GM12864 (cell line): ENCODE data around the gene ARHGAP30.
"Not testable (repeated sequence)": the region's sequence is repeated elsewhere in the genome, so short reads cannot be mapped to it uniquely, and the experiment has no call there.

Experiments
- DNase-seq: peaks from one replicate; pipeline ENCODE4 v3.0.0-alpha.2; 2011; ENCODE audit warnings: low read depth
- H3K4me3 ChIP-seq: 2 replicates; pipeline ENCODE4 v1.5.1; 2011; ENCODE audit warnings: mild to moderate bottlenecking, low read depth, low read length, control low read depth
- TF ChIP-seq, protein P1 (sequence below): IDR thresholded peaks from 2 replicates; pipeline ENCODE4 v1.5.1; 2011; ENCODE audit warnings: low read depth, mild to moderate bottlenecking, moderate library complexity, low read length, control low read depth, inconsistent platforms; ENCODE audit errors: missing control alignments

ARHGAP30 gene

GRCh38 chr1:161070761-161071160, 1.1 kb upstream of the ARHGAP30 start:
- TF ChIP-seq, protein P1, sequence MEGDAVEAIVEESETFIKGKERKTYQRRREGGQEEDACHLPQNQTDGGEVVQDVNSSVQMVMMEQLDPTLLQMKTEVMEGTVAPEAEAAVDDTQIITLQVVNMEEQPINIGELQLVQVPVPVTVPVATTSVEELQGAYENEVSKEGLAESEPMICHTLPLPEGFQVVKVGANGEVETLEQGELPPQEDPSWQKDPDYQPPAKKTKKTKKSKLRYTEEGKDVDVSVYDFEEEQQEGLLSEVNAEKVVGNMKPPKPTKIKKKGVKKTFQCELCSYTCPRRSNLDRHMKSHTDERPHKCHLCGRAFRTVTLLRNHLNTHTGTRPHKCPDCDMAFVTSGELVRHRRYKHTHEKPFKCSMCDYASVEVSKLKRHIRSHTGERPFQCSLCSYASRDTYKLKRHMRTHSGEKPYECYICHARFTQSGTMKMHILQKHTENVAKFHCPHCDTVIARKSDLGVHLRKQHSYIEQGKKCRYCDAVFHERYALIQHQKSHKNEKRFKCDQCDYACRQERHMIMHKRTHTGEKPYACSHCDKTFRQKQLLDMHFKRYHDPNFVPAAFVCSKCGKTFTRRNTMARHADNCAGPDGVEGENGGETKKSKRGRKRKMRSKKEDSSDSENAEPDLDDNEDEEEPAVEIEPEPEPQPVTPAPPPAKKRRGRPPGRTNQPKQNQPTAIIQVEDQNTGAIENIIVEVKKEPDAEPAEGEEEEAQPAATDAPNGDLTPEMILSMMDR = no peak
- no peak for DNase-seq
- H3K4me3 ChIP-seq = no peak overlapping the region

DNA sequence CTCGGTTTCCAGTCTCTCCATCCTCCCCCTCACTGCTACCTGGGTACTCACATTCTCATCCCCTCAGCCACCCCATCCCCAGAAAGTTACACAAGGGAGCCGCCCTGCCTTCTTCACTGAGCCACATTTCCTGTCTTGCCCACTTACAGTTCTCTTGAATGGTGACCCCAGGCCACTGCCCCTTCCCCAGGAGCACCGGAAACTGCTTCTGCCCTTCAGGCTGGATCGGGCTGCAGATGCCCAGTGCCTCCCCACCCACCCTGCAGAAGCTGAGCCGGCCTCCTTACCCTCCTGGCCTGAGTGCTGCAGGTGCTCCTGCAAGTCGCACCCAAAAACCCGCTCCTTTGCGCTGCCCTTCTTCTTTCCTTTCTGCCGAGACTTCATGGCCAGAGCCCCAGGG, 450 bp downstream of the ARHGAP30 start:
- peak overlapping the region; percentile 95 for H3K4me3 ChIP-seq
- TF ChIP-seq, protein P1 = no peak
- DNase-seq = no peak

- peak; percentile 73 for DNase-seq
Measured at GRCh38 chr1:161068306-161069234, 1.1 kb downstream of the ARHGAP30 start.

GRCh38 chr1:161066694-161067093, 3.0 kb downstream of the ARHGAP30 start:
- no peak for DNase-seq
- TF ChIP-seq, protein P1 = no peak
- H3K4me3 ChIP-seq = peak overlapping the region; percentile 5; the same call in 1 of the 2 replicates

More at GRCh38 chr1:161068306-161069234, 1.1 kb downstream of the ARHGAP30 start:
- peak overlapping the region; percentile 95 for H3K4me3 ChIP-seq
- TF ChIP-seq, protein P1 = no peak

DNA sequence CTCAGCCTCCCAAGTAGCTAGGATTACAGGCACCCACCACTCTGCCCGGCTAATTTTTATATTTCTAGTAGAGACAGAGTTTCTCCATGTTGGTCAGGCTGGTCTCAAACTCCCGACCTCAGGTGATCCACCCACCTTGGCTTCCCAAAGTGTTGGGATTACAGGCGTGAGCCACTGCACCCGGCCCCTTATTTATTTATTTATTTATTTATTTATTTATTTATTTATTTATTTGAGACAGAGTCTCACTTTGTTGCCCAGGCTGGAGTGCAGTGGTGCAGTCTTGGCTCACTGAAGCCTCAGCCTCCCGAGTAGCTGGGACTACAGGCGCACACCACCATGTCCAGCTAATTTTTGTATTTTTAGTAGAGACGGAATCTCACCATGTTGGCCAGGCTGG, 4.0 kb downstream of the ARHGAP30 start:
- not testable (repeated sequence) for DNase-seq, H3K4me3 ChIP-seq

- DNase-seq, H3K4me3 ChIP-seq: not testable (repeated sequence)
Measured at GRCh38 chr1:161063936-161064335, 5.8 kb downstream of the ARHGAP30 start.

DNA sequence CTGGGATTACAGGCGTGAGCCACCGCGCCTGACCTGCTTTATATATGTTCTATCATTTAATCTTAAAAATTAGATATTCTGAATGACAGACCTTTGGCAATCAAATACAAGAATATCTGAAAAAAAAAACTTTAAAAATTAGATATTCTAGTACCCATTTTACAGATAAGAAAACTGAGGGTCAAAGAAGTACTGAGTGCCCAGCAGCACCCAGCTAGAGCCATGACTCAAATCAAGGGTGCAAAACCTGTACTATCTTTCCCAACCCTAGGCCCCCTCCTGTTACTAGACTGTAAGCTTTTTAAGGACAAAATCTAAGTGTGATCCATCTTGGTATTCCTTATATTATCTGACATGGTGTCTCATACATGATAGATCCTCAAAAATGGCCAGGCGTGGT, 8.3 kb downstream of the ARHGAP30 start:
- TF ChIP-seq, protein P1 = no peak
- no peak overlapping the region for H3K4me3 ChIP-seq
- DNase-seq = no peak

- TF ChIP-seq, protein P1 = no peak
- H3K4me3 ChIP-seq = no peak overlapping the region
- DNase-seq = no peak
Measured at GRCh38 chr1:161059293-161059692, 10.4 kb downstream of the ARHGAP30 start.
